ENCODE results near the gene UBL4B.

- TF ChIP-seq CTCF (IDR thresholded peaks at IDR 0.05) (no peak), POLR2A (IDR thresholded peaks at IDR 0.05) (no peak)
Observed at GRCh38 chr1:110100335-110100734, 11.9 kb upstream of the UBL4B start.
